NB4 (cell line): ENCODE data around the gene OMA1.

ENCODE experiments used
- DNase-seq: peaks from one replicate; pipeline ENCODE4 v3.0.0; 2010; ENCODE audit warnings: low read depth
- H3K4me3 ChIP-seq: one replicate; pipeline ENCODE4 v1.5.1; 2011; ENCODE audit warnings: mild to moderate bottlenecking, low read depth, low read length, moderate library complexity
- CTCF ChIP-seq: IDR thresholded peaks from one replicate; pipeline ENCODE4 v1.5.1; 2012; ENCODE audit warnings: low read depth, low read length
- MAX ChIP-seq: IDR thresholded peaks from 2 replicates; pipeline ENCODE4 v1.6.1; 2011; ENCODE audit warnings: low read depth, low read length
- MYC ChIP-seq: IDR thresholded peaks from 2 replicates; pipeline ENCODE4 v1.6.1; 2011; ENCODE audit warnings: low read depth, low read length
- POLR2A ChIP-seq: IDR thresholded peaks from 2 replicates; pipeline ENCODE4 v1.6.1; 2011; ENCODE audit warnings: mild to moderate bottlenecking; ENCODE audit not compliant: insufficient read length; ENCODE audit errors: extremely low read depth

Gene OMA1

GRCh38 chr1:58442114-58442513, 104.4 kb downstream of the OMA1 start:
- no peak overlapping the region for H3K4me3 ChIP-seq
- DNase-seq, result no peak

GRCh38 chr1:58441699-58442098, 104.8 kb downstream of the OMA1 start:
- no peak for DNase-seq
- H3K4me3 ChIP-seq, result no peak overlapping the region
- TF ChIP-seq MAX (no peak), MYC (no peak), POLR2A (no peak), CTCF (no peak)

More at GRCh38 chr1:58442114-58442513, 104.4 kb downstream of the OMA1 start:
- no peak for TF ChIP-seq MYC
- TF ChIP-seq MAX, result no peak
- no peak for TF ChIP-seq POLR2A
- TF ChIP-seq CTCF, result no peak

- H3K4me3 ChIP-seq, result no peak overlapping the region
- no peak for DNase-seq
- no peak for TF ChIP-seq MAX
- TF ChIP-seq MYC, result no peak
- no peak for TF ChIP-seq CTCF
- no peak for TF ChIP-seq POLR2A
Observed at GRCh38 chr1:58440696-58441095, 105.8 kb downstream of the OMA1 start.

- TF ChIP-seq MAX, result no peak
- no peak for TF ChIP-seq MYC
- TF ChIP-seq POLR2A, result no peak
- no peak for TF ChIP-seq CTCF
- DNase-seq, result no peak
- H3K4me3 ChIP-seq, result no peak overlapping the region
Observed at GRCh38 chr1:58439946-58440345, 106.6 kb downstream of the OMA1 start.

GRCh38 chr1:58438468-58438867, 108.1 kb downstream of the OMA1 start:
- TF ChIP-seq MYC (no peak), POLR2A (no peak), CTCF (no peak), MAX (no peak)
- H3K4me3 ChIP-seq, result no peak overlapping the region
- no peak for DNase-seq

- no peak for DNase-seq
- TF ChIP-seq MYC (no peak), POLR2A (no peak), CTCF (no peak), MAX (no peak)
Observed at GRCh38 chr1:58437623-58438022, 108.9 kb downstream of the OMA1 start.

More at GRCh38 chr1:58437623-58438022, 108.9 kb downstream of the OMA1 start:
- H3K4me3 ChIP-seq, result no peak overlapping the region
